WTC11 (cell line): ENCODE results near the gene ETS1. TPM values are rescaled to one million over a fixed set of nuclear protein-coding genes. Genes with fewer than 3 reads are reported as not detected.

Experiments used
- ATAC-seq: fragments of 200-7000 bp; cut with Tn5 transposase; 2 replicates; pipeline ENCODE4 v1.10.0; 2021; ENCODE audit warnings: mild to moderate bottlenecking, moderate library complexity
- CTCF ChIA-PET: fragments of 300-600 bp; sonication (Branson Sonifier 250); formaldehyde crosslinking; loops from one replicate; lab custom pipeline; 2021; ENCODE audit warnings: antibody characterized with exemption; lab: Charles Lee
- POLR2A ChIA-PET: fragments of 350-600 bp; sonication (Branson Sonifier 250); formaldehyde crosslinking; loops from one replicate; lab custom pipeline; 2021; ENCODE audit warnings: antibody characterized with exemption; lab: Charles Lee
- DNase-seq: peaks from one replicate; pipeline ENCODE4 v3.0.0; 2021; ENCODE audit warnings: low spot score
- H3K27ac Mint-ChIP-seq: 2 replicates; pipeline ENCODE4 v1.8.0; 2021; ENCODE audit warnings: mixed read lengths
- H3K27me3 Mint-ChIP-seq: 2 replicates; pipeline ENCODE4 v1.8.0; 2021; ENCODE audit warnings: low read depth, mild to moderate bottlenecking, moderate library complexity, mixed read lengths
- H3K36me3 Mint-ChIP-seq: 2 replicates; pipeline ENCODE4 v1.8.0; 2021; ENCODE audit warnings: mixed read lengths
- H3K4me1 Mint-ChIP-seq: 2 replicates; pipeline ENCODE4 v1.8.0; 2022; ENCODE audit warnings: mixed read lengths
- H3K4me3 Mint-ChIP-seq: 2 replicates; pipeline ENCODE4 v1.8.0; 2021; ENCODE audit warnings: mild to moderate bottlenecking, moderate library complexity, mixed read lengths
- H3K9me3 Mint-ChIP-seq: 2 replicates; pipeline ENCODE4 v1.8.0; 2021; ENCODE audit warnings: mixed read lengths
- GABPB1 ChIP-seq: sonication (generic); formaldehyde crosslinking; IDR thresholded peaks from 2 replicates; pipeline ENCODE4 v1.8.1; 2023; ENCODE audit warnings: mild to moderate bottlenecking, missing genetic modification reagents
- NR1H2 ChIP-seq: sonication (generic); formaldehyde crosslinking; IDR thresholded peaks from 2 replicates; pipeline ENCODE4 v1.9.0; 2021; ENCODE audit warnings: mild to moderate bottlenecking, moderate library complexity, missing genetic modification reagents
- PRRX2 ChIP-seq: fragments of 250-450 bp; sonication (Bioruptor Pico); IDR thresholded peaks from 2 replicates; pipeline ENCODE4 v1.8.0; 2021; ENCODE audit warnings: mild to moderate bottlenecking
- SP1 ChIP-seq: sonication (generic); formaldehyde crosslinking; conservative IDR thresholded peaks from 2 replicates; pipeline ENCODE4 v1.8.1; 2022; ENCODE audit warnings: missing genetic modification reagents
- TP53 ChIP-seq: sonication (generic); formaldehyde crosslinking; IDR thresholded peaks from 2 replicates; pipeline ENCODE4 v1.8.1; 2023; ENCODE audit warnings: mild to moderate bottlenecking, missing genetic modification reagents
- ZBTB21 ChIP-seq: sonication (generic); formaldehyde crosslinking; IDR thresholded peaks from 2 replicates; pipeline ENCODE4 v1.8.1; 2023; ENCODE audit warnings: mild to moderate bottlenecking, missing genetic modification reagents, borderline replicate concordance
- ZNF138 ChIP-seq: sonication (generic); formaldehyde crosslinking; conservative IDR thresholded peaks from 2 replicates; pipeline ENCODE4 v1.8.1; 2022; ENCODE audit warnings: mild to moderate bottlenecking, moderate library complexity, missing genetic modification reagents
- ZNF219 ChIP-seq: sonication (generic); formaldehyde crosslinking; IDR thresholded peaks from 2 replicates; pipeline ENCODE4 v1.8.0; 2023; ENCODE audit warnings: missing genetic modification reagents, mild to moderate bottlenecking, borderline replicate concordance
- ZNF263 ChIP-seq: sonication (generic); formaldehyde crosslinking; IDR thresholded peaks from 2 replicates; pipeline ENCODE4 v1.8.1; 2022; ENCODE audit warnings: low read depth, mild to moderate bottlenecking, moderate library complexity, missing genetic modification reagents
- total RNA-seq: library from RNA; stranded (reverse); gene quantifications from 3 replicates; pipeline ENCODE4 v1.2.3, GENCODE V29; 2021
- TF ChIP-seq, protein P1 (sequence below): fragments of 250-450 bp; sonication (Bioruptor Pico); IDR thresholded peaks from 2 replicates; pipeline ENCODE4 v1.9.0; 2021; ENCODE audit warnings: mild to moderate bottlenecking
- TF ChIP-seq, protein P2 (sequence below): fragments of 250-450 bp; sonication (Bioruptor Pico); IDR thresholded peaks from 2 replicates; pipeline ENCODE4 v1.9.0; 2021; ENCODE audit warnings: mild to moderate bottlenecking, borderline replicate concordance
- TF ChIP-seq, protein P3 (sequence below): sonication (generic); formaldehyde crosslinking; IDR thresholded peaks from 2 replicates; pipeline ENCODE4 v1.8.1; 2022; ENCODE audit warnings: mild to moderate bottlenecking, missing genetic modification reagents, moderate library complexity, borderline replicate concordance
- TF ChIP-seq, protein P4 (sequence below): sonication (generic); formaldehyde crosslinking; IDR thresholded peaks from 2 replicates; pipeline ENCODE4 v1.8.1; 2022; ENCODE audit warnings: missing genetic modification reagents, borderline replicate concordance
- TF ChIP-seq, protein P5 (sequence below): sonication (generic); formaldehyde crosslinking; IDR thresholded peaks from 2 replicates; pipeline ENCODE4 v1.8.0; 2022; ENCODE audit warnings: mild to moderate bottlenecking, missing genetic modification reagents
- TF ChIP-seq, protein P6 (sequence below): sonication (generic); formaldehyde crosslinking; IDR thresholded peaks from 2 replicates; pipeline ENCODE4 v1.8.0; 2023; ENCODE audit warnings: mild to moderate bottlenecking, missing genetic modification reagents

ETS1 gene
- total RNA-seq, 1 experiment from 2014 or later = 33.1 TPM

DNA sequence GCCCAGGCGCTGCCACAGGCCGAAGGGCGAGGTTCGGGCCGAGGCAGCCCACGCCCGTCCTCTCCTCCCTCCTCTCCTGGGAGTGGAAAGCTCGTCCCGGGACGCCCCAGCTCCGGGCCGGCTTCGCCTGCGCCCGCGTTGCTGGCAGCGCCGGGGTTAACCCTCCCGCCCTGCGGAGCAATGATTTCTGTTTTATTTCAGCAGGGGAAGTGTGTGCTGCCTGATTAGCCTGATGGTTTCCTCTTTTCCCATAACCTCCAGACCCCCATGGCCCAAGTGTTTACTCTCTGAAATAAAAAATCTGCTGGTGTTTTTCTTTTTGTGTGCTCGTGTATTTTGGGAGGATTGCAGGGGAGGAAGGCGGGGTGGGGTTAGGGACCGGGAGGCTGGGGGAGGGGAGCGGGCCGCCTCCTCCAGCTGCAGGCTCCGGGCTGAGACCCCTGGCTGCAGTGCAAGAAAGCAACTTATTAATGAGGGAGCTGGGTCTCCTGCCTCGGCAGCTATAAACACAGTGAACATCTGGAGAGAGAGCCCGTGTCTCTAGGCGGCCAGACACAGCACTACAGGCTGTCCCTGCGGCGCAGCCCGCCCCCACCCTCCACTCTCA is 38.6 kb downstream of the ETS1 start (continued):
- TF ChIP-seq, protein P1, sequence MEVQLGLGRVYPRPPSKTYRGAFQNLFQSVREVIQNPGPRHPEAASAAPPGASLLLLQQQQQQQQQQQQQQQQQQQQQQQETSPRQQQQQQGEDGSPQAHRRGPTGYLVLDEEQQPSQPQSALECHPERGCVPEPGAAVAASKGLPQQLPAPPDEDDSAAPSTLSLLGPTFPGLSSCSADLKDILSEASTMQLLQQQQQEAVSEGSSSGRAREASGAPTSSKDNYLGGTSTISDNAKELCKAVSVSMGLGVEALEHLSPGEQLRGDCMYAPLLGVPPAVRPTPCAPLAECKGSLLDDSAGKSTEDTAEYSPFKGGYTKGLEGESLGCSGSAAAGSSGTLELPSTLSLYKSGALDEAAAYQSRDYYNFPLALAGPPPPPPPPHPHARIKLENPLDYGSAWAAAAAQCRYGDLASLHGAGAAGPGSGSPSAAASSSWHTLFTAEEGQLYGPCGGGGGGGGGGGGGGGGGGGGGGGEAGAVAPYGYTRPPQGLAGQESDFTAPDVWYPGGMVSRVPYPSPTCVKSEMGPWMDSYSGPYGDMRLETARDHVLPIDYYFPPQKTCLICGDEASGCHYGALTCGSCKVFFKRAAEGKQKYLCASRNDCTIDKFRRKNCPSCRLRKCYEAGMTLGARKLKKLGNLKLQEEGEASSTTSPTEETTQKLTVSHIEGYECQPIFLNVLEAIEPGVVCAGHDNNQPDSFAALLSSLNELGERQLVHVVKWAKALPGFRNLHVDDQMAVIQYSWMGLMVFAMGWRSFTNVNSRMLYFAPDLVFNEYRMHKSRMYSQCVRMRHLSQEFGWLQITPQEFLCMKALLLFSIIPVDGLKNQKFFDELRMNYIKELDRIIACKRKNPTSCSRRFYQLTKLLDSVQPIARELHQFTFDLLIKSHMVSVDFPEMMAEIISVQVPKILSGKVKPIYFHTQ (CRISPR knock-in tag) = no peak
- TF ChIP-seq PRRX2 (no peak), ZNF138 (CRISPR knock-in tag) (no peak), TP53 (CRISPR knock-in tag) (no peak), GABPB1 (CRISPR knock-in tag) (no peak)
- TF ChIP-seq, protein P2, sequence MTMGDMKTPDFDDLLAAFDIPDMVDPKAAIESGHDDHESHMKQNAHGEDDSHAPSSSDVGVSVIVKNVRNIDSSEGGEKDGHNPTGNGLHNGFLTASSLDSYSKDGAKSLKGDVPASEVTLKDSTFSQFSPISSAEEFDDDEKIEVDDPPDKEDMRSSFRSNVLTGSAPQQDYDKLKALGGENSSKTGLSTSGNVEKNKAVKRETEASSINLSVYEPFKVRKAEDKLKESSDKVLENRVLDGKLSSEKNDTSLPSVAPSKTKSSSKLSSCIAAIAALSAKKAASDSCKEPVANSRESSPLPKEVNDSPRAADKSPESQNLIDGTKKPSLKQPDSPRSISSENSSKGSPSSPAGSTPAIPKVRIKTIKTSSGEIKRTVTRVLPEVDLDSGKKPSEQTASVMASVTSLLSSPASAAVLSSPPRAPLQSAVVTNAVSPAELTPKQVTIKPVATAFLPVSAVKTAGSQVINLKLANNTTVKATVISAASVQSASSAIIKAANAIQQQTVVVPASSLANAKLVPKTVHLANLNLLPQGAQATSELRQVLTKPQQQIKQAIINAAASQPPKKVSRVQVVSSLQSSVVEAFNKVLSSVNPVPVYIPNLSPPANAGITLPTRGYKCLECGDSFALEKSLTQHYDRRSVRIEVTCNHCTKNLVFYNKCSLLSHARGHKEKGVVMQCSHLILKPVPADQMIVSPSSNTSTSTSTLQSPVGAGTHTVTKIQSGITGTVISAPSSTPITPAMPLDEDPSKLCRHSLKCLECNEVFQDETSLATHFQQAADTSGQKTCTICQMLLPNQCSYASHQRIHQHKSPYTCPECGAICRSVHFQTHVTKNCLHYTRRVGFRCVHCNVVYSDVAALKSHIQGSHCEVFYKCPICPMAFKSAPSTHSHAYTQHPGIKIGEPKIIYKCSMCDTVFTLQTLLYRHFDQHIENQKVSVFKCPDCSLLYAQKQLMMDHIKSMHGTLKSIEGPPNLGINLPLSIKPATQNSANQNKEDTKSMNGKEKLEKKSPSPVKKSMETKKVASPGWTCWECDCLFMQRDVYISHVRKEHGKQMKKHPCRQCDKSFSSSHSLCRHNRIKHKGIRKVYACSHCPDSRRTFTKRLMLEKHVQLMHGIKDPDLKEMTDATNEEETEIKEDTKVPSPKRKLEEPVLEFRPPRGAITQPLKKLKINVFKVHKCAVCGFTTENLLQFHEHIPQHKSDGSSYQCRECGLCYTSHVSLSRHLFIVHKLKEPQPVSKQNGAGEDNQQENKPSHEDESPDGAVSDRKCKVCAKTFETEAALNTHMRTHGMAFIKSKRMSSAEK (CRISPR knock-in tag) = no peak

DNA sequence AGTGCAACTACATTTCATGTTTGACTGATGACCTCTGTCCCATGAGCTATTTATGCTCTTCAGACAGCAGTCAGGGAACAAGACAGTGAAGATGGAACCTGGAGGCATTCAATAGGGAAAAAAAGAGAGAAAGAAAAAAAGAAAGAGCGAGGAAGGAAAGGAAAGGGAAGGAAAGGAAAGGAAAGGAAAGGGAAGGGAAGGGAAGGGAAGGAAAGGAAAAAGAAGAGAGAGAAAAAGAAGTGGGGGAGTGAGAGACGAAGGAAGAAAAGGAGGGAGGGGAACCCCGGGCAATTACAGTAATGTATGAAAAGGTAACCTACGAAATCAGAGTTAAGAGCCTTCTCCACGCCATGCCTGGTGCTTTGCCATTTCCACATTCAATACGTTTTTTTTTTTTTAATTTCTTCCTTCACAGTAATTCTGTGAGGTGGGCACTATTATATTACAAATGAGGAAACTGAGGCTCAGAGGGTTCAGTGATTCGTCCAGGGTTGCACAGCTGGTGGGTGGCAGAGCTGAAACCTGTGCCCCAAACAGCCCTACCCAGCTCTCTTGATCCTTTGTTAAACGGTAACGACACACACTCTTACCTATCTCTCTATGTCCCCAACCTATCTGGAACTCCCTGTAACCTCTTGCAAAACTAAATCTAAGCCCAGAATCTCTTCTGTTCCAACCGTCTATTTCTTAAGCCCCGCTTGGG is 39.3 kb downstream of the ETS1 start:
- peaks cover 82% of the 10 kb centered on the region for H3K27me3 Mint-ChIP-seq
- H3K36me3 Mint-ChIP-seq = peaks cover 14% of the 10 kb centered on the region
- no peak overlapping the region for H3K27ac Mint-ChIP-seq
- ATAC-seq (no peak), DNase-seq (no peak)
- H3K9me3 Mint-ChIP-seq = no peaks in the 10 kb centered on the region
- POLR2A ChIA-PET = no interaction called here
- CTCF ChIA-PET = interaction anchor here (0.5 to 3.2 kb wide), 10 partner anchors 8 to 376 kb away, joined by 3 to 19 read pairs (median 4); no protein-coding TSS in a partner anchor
- H3K4me1 Mint-ChIP-seq = peaks cover 39% of the 10 kb centered on the region
- TF ChIP-seq, protein P3, sequence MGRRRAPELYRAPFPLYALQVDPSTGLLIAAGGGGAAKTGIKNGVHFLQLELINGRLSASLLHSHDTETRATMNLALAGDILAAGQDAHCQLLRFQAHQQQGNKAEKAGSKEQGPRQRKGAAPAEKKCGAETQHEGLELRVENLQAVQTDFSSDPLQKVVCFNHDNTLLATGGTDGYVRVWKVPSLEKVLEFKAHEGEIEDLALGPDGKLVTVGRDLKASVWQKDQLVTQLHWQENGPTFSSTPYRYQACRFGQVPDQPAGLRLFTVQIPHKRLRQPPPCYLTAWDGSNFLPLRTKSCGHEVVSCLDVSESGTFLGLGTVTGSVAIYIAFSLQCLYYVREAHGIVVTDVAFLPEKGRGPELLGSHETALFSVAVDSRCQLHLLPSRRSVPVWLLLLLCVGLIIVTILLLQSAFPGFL = no peak
- no peak for TF ChIP-seq ZNF219 (CRISPR knock-in tag)
- TF ChIP-seq, protein P4, sequence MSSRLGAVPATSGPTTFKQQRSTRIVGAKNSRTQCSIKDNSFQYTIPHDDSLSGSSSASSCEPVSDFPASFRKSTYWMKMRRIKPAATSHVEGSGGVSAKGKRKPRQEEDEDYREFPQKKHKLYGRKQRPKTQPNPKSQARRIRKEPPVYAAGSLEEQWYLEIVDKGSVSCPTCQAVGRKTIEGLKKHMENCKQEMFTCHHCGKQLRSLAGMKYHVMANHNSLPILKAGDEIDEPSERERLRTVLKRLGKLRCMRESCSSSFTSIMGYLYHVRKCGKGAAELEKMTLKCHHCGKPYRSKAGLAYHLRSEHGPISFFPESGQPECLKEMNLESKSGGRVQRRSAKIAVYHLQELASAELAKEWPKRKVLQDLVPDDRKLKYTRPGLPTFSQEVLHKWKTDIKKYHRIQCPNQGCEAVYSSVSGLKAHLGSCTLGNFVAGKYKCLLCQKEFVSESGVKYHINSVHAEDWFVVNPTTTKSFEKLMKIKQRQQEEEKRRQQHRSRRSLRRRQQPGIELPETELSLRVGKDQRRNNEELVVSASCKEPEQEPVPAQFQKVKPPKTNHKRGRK = 0 out of 2 replicates have a peak, but pooled peaks have one; percentile 29
- no peak for TF ChIP-seq ZBTB21 (CRISPR knock-in tag)
- H3K4me3 Mint-ChIP-seq = peak overlapping the region; percentile 66

DNA sequence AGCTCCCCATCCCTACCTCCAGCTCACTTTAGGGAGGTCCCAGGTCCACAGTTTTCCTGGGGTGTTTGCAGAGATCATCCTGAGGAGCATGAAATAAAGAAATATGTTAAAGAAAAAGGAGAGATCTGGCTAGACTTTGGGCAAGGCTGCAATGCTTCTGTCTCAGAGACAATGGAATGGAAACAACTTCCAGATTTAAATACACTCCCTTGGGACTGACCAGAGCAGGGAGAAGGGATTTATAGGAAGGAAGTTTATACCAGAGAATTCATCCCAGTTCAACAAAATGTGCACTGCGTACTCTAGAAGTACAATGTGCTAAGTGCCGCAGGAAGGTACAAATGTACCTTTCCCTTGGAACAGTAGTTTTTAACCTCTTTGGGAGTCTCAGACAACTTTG is 40.4 kb downstream of the ETS1 start:
- Mint-ChIP-seq H3K4me3 (no peak overlapping the region), H3K36me3 (peaks cover 8% of the 10 kb centered on the region), H3K9me3 (no peaks in the 10 kb centered on the region), H3K27me3 (peaks cover 70% of the 10 kb centered on the region), H3K4me1 (peaks cover 39% of the 10 kb centered on the region), H3K27ac (no peak overlapping the region)
- ChIA-PET CTCF (interaction anchor here (0.7 kb wide), 1 partner anchor 140 kb away, joined by 3 read pairs; no protein-coding TSS in a partner anchor), POLR2A (no interaction called here)
- ATAC-seq (no peak), DNase-seq (no peak)
- TF ChIP-seq NR1H2 (CRISPR knock-in tag) = no peak
- TF ChIP-seq, protein P5, sequence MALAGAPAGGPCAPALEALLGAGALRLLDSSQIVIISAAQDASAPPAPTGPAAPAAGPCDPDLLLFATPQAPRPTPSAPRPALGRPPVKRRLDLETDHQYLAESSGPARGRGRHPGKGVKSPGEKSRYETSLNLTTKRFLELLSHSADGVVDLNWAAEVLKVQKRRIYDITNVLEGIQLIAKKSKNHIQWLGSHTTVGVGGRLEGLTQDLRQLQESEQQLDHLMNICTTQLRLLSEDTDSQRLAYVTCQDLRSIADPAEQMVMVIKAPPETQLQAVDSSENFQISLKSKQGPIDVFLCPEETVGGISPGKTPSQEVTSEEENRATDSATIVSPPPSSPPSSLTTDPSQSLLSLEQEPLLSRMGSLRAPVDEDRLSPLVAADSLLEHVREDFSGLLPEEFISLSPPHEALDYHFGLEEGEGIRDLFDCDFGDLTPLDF (CRISPR knock-in tag) = no peak
- TF ChIP-seq SP1 (CRISPR knock-in tag) = no peak
- TF ChIP-seq, protein P6, sequence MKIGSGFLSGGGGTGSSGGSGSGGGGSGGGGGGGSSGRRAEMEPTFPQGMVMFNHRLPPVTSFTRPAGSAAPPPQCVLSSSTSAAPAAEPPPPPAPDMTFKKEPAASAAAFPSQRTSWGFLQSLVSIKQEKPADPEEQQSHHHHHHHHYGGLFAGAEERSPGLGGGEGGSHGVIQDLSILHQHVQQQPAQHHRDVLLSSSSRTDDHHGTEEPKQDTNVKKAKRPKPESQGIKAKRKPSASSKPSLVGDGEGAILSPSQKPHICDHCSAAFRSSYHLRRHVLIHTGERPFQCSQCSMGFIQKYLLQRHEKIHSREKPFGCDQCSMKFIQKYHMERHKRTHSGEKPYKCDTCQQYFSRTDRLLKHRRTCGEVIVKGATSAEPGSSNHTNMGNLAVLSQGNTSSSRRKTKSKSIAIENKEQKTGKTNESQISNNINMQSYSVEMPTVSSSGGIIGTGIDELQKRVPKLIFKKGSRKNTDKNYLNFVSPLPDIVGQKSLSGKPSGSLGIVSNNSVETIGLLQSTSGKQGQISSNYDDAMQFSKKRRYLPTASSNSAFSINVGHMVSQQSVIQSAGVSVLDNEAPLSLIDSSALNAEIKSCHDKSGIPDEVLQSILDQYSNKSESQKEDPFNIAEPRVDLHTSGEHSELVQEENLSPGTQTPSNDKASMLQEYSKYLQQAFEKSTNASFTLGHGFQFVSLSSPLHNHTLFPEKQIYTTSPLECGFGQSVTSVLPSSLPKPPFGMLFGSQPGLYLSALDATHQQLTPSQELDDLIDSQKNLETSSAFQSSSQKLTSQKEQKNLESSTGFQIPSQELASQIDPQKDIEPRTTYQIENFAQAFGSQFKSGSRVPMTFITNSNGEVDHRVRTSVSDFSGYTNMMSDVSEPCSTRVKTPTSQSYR (CRISPR knock-in tag) = no peak
- no peak for TF ChIP-seq ZBTB21 (CRISPR knock-in tag)
- no peak for TF ChIP-seq ZNF263 (CRISPR knock-in tag)
